Caco-2 (cell line): ENCODE measurements around the gene CACNA1S. TPM values are rescaled to one million over a fixed set of nuclear protein-coding genes. Genes with fewer than 3 reads are reported as not detected.

ENCODE experiments used
- BruUV-seq: library from RNA; stranded (reverse); fragments of 400-500 nt; replicated peaks from 2 replicates; lab custom pipeline; 2021; lab: Mats Ljungman, UMichigan
- CTCF ChIA-PET: fragments of 300-600 bp; sonication (Branson Sonifier 250); formaldehyde crosslinking; loops from one replicate; lab custom pipeline; 2022; ENCODE audit warnings: antibody characterized with exemption; lab: Charles Lee
- POLR2A ChIA-PET: fragments of 300-600 bp; sonication (Branson Sonifier 250); formaldehyde crosslinking; loops from one replicate; lab custom pipeline; 2022; ENCODE audit warnings: antibody characterized with exemption; lab: Charles Lee
- DNase-seq, 2 experiments: peaks; one replicate each; pipeline versions ENCODE4 v3.0.0 to v3.0.0-alpha.2; 2020 to 2022
- H3K27me3 ChIP-seq: replicated peaks from 2 replicates; pipeline ENCODE4 v1.6.0; 2011; ENCODE audit warnings: low read length; ENCODE audit not compliant: control insufficient read depth, insufficient read depth
- H3K36me3 ChIP-seq: 2 replicates; pipeline ENCODE4 v1.5.1; 2011; ENCODE audit warnings: low read length; ENCODE audit not compliant: control insufficient read depth, insufficient read depth
- H3K4me1 ChIP-seq: fragments of 250-450 bp; sonication (Bioruptor Pico); 2 replicates; pipeline ENCODE4 v1.5.1; 2020; ENCODE audit warnings: mild to moderate bottlenecking
- H3K4me3 ChIP-seq: 2 replicates; pipeline ENCODE4 v1.5.1; 2011; ENCODE audit warnings: low read depth, mild to moderate bottlenecking, control low read depth, low read length
- H3K9me3 ChIP-seq: fragments of 250-450 bp; sonication (Bioruptor Pico); 2 replicates; pipeline ENCODE4 v1.5.1; 2020; ENCODE audit warnings: mild to moderate bottlenecking, moderate library complexity
- H3K27ac Mint-ChIP-seq: one replicate; pipeline ENCODE4 v1.8.0; 2022; ENCODE audit warnings: mixed read lengths; ENCODE audit not compliant: unreplicated experiment
- H3K27me3 Mint-ChIP-seq: one replicate; pipeline ENCODE4 v1.8.0; 2022; ENCODE audit warnings: mixed read lengths; ENCODE audit not compliant: insufficient read depth, unreplicated experiment
- H3K36me3 Mint-ChIP-seq: one replicate; pipeline ENCODE4 v1.8.0; 2022; ENCODE audit warnings: mild to moderate bottlenecking, mixed read lengths; ENCODE audit not compliant: insufficient read depth, unreplicated experiment
- H3K4me1 Mint-ChIP-seq: one replicate; pipeline ENCODE4 v1.8.0; 2022; ENCODE audit warnings: low read depth, mixed read lengths; ENCODE audit not compliant: unreplicated experiment
- H3K4me3 Mint-ChIP-seq: one replicate; pipeline ENCODE4 v1.8.0; 2022; ENCODE audit warnings: mild to moderate bottlenecking, moderate library complexity, mixed read lengths; ENCODE audit not compliant: unreplicated experiment
- H3K9me3 Mint-ChIP-seq: one replicate; pipeline ENCODE4 v1.8.0; 2022; ENCODE audit warnings: mixed read lengths; ENCODE audit not compliant: unreplicated experiment
- intact Hi-C: fragments of 100-400 bp; cut with micrococcal nuclease; formaldehyde crosslinking; loops from one replicate; pipeline ENCODE4 v1.10.0; 2022; ENCODE audit not compliant: unreplicated experiment
- total RNA-seq: library from RNA; stranded (reverse); gene quantifications from 2 replicates; pipeline ENCODE4 v1.2.3, GENCODE V29; 2022
- TF ChIP-seq, protein P1 (sequence below), 2 experiments: fragments of 200-600 bp in 1 of 2; IDR thresholded peaks; 1 replicate in 1 of 2; 2 replicates in 1 of 2; pipeline versions ENCODE4 v1.5.1 to v1.8.0; 2011 to 2022; ENCODE audit warnings: antibody characterized with exemption in 1 of 2, control low read depth in 1 of 2, inconsistent platforms in 1 of 2, low read depth in 1 of 2, low read length in 1 of 2, mild to moderate bottlenecking in 1 of 2, moderate library complexity in 1 of 2; ENCODE audit not compliant: insufficient read depth in 1 of 2, severe bottlenecking in 1 of 2, unreplicated experiment in 1 of 2

CACNA1S gene
- total RNA-seq, 1 experiment from 2014 or later = 0.07 TPM

DNA sequence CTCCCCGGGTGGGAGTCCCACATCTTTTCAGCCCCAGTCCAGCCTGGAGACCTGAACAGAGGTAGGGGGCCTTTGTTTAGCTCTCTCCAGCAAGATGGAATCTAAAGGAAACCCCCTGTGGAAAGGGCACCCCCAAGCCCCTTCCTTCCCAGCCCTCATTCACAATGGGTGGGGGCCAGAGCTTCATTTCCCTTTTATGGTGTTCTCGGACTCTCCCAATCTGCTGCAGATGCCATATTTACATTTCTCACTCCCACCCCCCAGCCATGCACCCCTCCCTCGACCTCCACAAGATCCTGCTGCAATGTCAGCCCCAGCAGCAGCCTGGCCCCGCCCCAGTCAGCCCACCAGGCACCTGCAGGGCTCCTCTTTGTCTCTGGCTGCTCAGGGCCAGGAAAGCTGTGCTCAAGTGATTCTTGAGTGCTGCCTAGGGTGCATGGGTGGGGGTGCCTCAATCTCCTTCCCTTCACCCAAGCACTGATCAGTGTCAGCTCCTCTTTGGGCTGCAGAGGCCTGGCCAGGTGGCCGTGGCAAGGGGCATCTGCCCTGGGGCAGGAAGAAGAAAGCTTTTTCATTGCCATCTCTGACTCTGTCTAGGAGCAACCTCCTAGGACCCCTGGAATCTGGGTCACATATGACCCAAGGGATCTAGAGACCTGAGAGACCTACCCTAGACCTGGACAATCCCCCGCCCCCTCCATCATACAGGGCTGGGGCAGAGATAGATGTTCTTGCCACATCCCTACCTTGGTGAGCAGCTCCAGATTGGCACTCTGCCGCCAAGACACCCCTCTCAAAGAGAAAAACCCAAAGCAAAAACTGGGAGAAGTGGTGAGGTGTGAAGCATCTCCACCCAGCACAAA, 90.4 kb downstream of the CACNA1S start:
- CTCF ChIA-PET = interaction anchor here (0.5 to 1.4 kb wide), 4 partner anchors 17 to 916 kb away, joined by 3 to 5 read pairs (median 3); no protein-coding TSS in a partner anchor
- Histone ChIP-seq H3K9me3 (no peaks in the 10 kb centered on the region), H3K4me1 (peaks cover 21% of the 10 kb centered on the region), H3K27me3 (no peaks in the 10 kb centered on the region; the same call in 1 of the 2 replicates), H3K36me3 (no peaks in the 10 kb centered on the region), H3K4me3 (no peak overlapping the region)
- no peaks in the 10 kb centered on the region for H3K36me3 Mint-ChIP-seq
- TF ChIP-seq, protein P1, sequence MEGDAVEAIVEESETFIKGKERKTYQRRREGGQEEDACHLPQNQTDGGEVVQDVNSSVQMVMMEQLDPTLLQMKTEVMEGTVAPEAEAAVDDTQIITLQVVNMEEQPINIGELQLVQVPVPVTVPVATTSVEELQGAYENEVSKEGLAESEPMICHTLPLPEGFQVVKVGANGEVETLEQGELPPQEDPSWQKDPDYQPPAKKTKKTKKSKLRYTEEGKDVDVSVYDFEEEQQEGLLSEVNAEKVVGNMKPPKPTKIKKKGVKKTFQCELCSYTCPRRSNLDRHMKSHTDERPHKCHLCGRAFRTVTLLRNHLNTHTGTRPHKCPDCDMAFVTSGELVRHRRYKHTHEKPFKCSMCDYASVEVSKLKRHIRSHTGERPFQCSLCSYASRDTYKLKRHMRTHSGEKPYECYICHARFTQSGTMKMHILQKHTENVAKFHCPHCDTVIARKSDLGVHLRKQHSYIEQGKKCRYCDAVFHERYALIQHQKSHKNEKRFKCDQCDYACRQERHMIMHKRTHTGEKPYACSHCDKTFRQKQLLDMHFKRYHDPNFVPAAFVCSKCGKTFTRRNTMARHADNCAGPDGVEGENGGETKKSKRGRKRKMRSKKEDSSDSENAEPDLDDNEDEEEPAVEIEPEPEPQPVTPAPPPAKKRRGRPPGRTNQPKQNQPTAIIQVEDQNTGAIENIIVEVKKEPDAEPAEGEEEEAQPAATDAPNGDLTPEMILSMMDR (IDR thresholded peaks at IDR 0.05; ENCODE audit: insufficient read depth in 1 of 2, low read depth in 1 of 2, low read length in 1 of 2, severe bottlenecking in 1 of 2, unreplicated experiment in 1 of 2) = no peak
- H3K9me3 Mint-ChIP-seq = no peaks in the 10 kb centered on the region
- POLR2A ChIA-PET = interaction anchor here (0.6 kb wide), 1 partner anchor 9 kb away, joined by 3 read pairs; no protein-coding TSS in a partner anchor
- no peak overlapping the region for H3K4me3 Mint-ChIP-seq
- DNase-seq = no peak
- intact Hi-C loops = loop anchor here (5.0 kb wide), 2 partner anchors 45 to 130 kb away; partner anchors contain the start of gene INAVA
- H3K27me3 Mint-ChIP-seq = peaks cover 3% of the 10 kb centered on the region
- BruUV-seq = no TSS peak
- peaks cover 25% of the 10 kb centered on the region for H3K4me1 Mint-ChIP-seq
- H3K27ac Mint-ChIP-seq = no peak overlapping the region

DNA sequence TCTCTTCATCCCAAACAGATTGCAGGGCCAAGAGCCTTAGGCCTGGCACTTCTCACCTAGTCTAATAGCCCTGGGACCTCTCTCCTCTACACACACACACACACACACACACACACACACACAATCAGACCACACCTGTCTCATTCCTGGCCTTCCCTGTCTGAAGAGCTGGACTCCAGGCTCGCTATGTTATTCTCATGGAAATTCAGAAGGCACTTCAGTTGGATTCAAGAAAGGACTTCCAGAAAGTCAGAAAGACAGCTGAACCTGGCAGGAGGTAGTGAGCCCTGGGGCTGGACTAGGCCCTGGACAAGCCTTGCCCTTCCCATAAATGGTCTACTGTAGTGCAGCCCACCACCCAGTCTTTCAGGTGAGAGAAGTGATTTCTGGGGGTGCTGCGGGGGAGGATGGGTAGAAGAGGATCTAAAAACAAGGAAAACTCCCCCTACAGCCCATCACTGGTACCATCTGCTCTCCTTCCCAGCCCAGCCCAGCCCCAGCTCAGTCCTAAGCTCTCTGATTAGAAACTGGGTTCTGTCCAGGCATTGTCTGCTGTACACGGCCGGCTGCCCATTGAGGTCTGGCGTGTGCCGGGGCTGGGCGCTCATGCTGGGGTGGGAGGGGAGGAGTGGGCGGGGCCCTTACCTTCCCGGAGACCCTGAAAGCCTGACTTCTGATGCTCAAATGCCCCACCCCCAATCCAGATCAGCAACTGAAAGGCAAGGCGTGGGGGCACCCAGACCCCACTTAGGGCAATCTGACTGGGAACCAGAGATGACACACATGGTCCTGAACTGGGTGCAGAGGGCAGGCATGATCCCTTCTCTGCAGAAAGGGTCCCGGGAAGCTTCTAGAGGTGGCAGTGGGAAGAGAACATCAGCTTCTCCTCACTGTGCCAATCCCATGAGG, 91.3 kb downstream of the CACNA1S start:
- no peak overlapping the region for H3K4me3 Mint-ChIP-seq
- Histone ChIP-seq H3K36me3 (no peaks in the 10 kb centered on the region), H3K4me3 (no peak overlapping the region), H3K9me3 (no peaks in the 10 kb centered on the region), H3K27me3 (no peaks in the 10 kb centered on the region; the same call in 1 of the 2 replicates), H3K4me1 (peaks cover 21% of the 10 kb centered on the region)
- no TSS peak for BruUV-seq
- no peaks in the 10 kb centered on the region for H3K9me3 Mint-ChIP-seq
- peaks cover 3% of the 10 kb centered on the region for H3K27me3 Mint-ChIP-seq
- intact Hi-C loops = loop anchor here (5.0 kb wide), 2 partner anchors 44 to 129 kb away; partner anchors contain the start of gene INAVA
- H3K27ac Mint-ChIP-seq = no peak overlapping the region
- TF ChIP-seq, protein P1 (IDR thresholded peaks at IDR 0.05; ENCODE audit: insufficient read depth in 1 of 2, low read depth in 1 of 2, low read length in 1 of 2, severe bottlenecking in 1 of 2, unreplicated experiment in 1 of 2) = peak; percentile 34 to 48
- peaks cover 25% of the 10 kb centered on the region for H3K4me1 Mint-ChIP-seq
- ChIA-PET CTCF (interaction anchor here (0.5 to 1.4 kb wide), 9 partner anchors 18 to 915 kb away, joined by 3 to 6 read pairs (median 3); no protein-coding TSS in a partner anchor), POLR2A (interaction anchor here (0.6 kb wide), 1 partner anchor 8 kb away, joined by 3 read pairs; no protein-coding TSS in a partner anchor)
- no peaks in the 10 kb centered on the region for H3K36me3 Mint-ChIP-seq
- DNase-seq = peak in 1 of 2 experiments; percentile 21
